Osteocyte (in vitro differentiated cells): ENCODE measurements around the gene KCNH3. TPM values are rescaled to one million over a fixed set of nuclear protein-coding genes. Genes with fewer than 3 reads are reported as not detected.

Experiments
- DNase-seq: peaks from one replicate; pipeline ENCODE4 v3.0.0; 2021; ENCODE audit warnings: mixed read lengths; ENCODE audit not compliant: unreplicated experiment; ENCODE audit errors: extremely low spot score
- H3K27ac Mint-ChIP-seq: one replicate; pipeline ENCODE4 v1.8.0; 2021; ENCODE audit warnings: mild to moderate bottlenecking, mixed read lengths; ENCODE audit not compliant: unreplicated experiment
- H3K27me3 Mint-ChIP-seq: one replicate; pipeline ENCODE4 v1.8.0; 2021; ENCODE audit warnings: mixed read lengths; ENCODE audit not compliant: unreplicated experiment
- H3K36me3 Mint-ChIP-seq: one replicate; pipeline ENCODE4 v1.8.0; 2021; ENCODE audit warnings: mixed read lengths; ENCODE audit not compliant: unreplicated experiment
- H3K4me1 Mint-ChIP-seq: one replicate; pipeline ENCODE4 v1.8.0; 2021; ENCODE audit warnings: mixed read lengths; ENCODE audit not compliant: unreplicated experiment
- H3K4me3 Mint-ChIP-seq: one replicate; pipeline ENCODE4 v1.8.0; 2021; ENCODE audit warnings: mild to moderate bottlenecking, moderate library complexity, mixed read lengths; ENCODE audit not compliant: unreplicated experiment
- H3K9me3 Mint-ChIP-seq: one replicate; pipeline ENCODE4 v1.8.0; 2021; ENCODE audit warnings: mixed read lengths; ENCODE audit not compliant: unreplicated experiment
- CTCF ChIP-seq: fragments of 200-600 bp; sonication (generic); IDR thresholded peaks from 2 replicates; pipeline ENCODE4 v1.5.0; 2021; ENCODE audit warnings: antibody characterized with exemption, mild to moderate bottlenecking, moderate library complexity
- total RNA-seq: library from RNA; stranded (reverse); gene quantifications from 2 replicates; pipeline ENCODE4 v1.2.1, GENCODE V29; 2021

KCNH3 gene
- total RNA-seq, 1 donor from 2014 or later = 0.35 TPM

GRCh38 chr12:49518914-49519573, 19.8 kb upstream of the KCNH3 start:
- Mint-ChIP-seq H3K27me3 (no peaks in the 10 kb centered on the region), H3K4me1 (peaks cover 8% of the 10 kb centered on the region), H3K36me3 (peaks cover 26% of the 10 kb centered on the region), H3K27ac (peak overlapping the region; percentile 19), H3K9me3 (no peaks in the 10 kb centered on the region), H3K4me3 (no peak overlapping the region)
- TF ChIP-seq CTCF = no peak
- no peak for DNase-seq

GRCh38 chr12:49519574-49519936, 19.3 kb upstream of the KCNH3 start:
- Mint-ChIP-seq H3K36me3 (peaks cover 26% of the 10 kb centered on the region), H3K27me3 (no peaks in the 10 kb centered on the region), H3K27ac (no peak overlapping the region), H3K4me3 (no peak overlapping the region), H3K9me3 (no peaks in the 10 kb centered on the region), H3K4me1 (peaks cover 8% of the 10 kb centered on the region)
- no peak for TF ChIP-seq CTCF
- no peak for DNase-seq

GRCh38 chr12:49521389-49521788, 17.4 kb upstream of the KCNH3 start:
- H3K9me3 Mint-ChIP-seq = no peaks in the 10 kb centered on the region
- H3K27ac Mint-ChIP-seq = no peak overlapping the region
- H3K36me3 Mint-ChIP-seq = peaks cover 38% of the 10 kb centered on the region
- DNase-seq = no peak
- no peak overlapping the region for H3K4me3 Mint-ChIP-seq
- no peak for TF ChIP-seq CTCF
- peaks cover 2% of the 10 kb centered on the region for H3K4me1 Mint-ChIP-seq
- H3K27me3 Mint-ChIP-seq = no peaks in the 10 kb centered on the region

- Mint-ChIP-seq H3K4me3 (no peak overlapping the region), H3K27me3 (no peaks in the 10 kb centered on the region), H3K36me3 (peaks cover 39% of the 10 kb centered on the region), H3K27ac (no peak overlapping the region), H3K4me1 (no peaks in the 10 kb centered on the region), H3K9me3 (no peaks in the 10 kb centered on the region)
- DNase-seq = no peak
- no peak for TF ChIP-seq CTCF
Measured at GRCh38 chr12:49524660-49525324, 14.0 kb upstream of the KCNH3 start.

- no peaks in the 10 kb centered on the region for H3K27me3 Mint-ChIP-seq
Measured at GRCh38 chr12:49525942-49526341, 12.9 kb upstream of the KCNH3 start.

More at GRCh38 chr12:49525942-49526341, 12.9 kb upstream of the KCNH3 start:
- Mint-ChIP-seq H3K36me3 (peaks cover 42% of the 10 kb centered on the region), H3K4me3 (no peak overlapping the region), H3K9me3 (no peaks in the 10 kb centered on the region), H3K4me1 (no peaks in the 10 kb centered on the region), H3K27ac (no peak overlapping the region)
- no peak for DNase-seq
- no peak for TF ChIP-seq CTCF
